ENCODE results near the gene LRFN4. TPM values are rescaled to one million over a fixed set of nuclear protein-coding genes. Genes with fewer than 3 reads are reported as not detected.

Gene LRFN4
- total RNA-seq, 1 donor from 2014 or later = 47.7 TPM

DNA sequence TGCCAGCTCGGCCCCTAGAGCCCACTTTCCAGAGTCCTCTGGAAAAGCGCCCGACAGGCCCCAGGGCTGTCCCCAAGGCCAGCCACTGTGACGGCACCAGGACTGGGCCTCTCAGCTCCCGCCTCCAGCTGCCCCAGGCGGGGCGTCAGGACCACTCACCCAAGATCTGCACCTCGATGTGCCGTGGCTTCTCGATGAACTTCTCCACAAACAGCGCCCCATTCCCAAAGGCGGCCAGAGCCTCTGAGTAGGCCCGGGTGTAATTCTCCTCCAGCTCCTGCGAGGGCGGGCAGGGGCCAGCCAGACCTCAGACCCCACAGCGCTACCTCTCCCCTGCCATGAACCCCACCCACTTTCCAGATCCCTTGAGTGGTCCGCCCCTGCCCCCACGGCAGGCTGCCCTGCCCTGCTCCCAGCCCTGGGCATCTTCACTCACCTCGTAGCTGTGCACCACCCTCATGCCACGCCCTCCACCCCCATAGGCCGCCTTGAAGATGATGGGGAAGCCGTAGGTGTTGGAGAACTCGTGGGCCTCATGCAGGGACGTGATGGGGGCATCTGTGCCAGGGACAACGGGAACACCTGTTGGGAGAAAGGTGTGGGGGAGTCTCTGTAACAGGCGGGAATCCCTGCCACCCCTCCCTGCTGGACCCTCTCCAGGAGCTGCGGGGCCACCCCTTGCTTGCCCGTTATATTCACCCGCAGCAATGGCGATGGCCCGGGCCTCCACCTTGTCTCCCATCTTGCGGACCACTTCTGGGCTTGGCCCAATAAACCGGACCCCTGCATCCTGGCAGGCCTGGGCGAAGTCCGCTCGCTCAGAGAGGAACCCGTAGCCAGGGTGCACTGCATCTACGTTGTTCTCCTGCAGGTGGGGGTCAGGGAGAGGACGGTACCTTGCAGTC, 14.0 kb downstream of the LRFN4 start:
- DNase-seq = no peak

DNA sequence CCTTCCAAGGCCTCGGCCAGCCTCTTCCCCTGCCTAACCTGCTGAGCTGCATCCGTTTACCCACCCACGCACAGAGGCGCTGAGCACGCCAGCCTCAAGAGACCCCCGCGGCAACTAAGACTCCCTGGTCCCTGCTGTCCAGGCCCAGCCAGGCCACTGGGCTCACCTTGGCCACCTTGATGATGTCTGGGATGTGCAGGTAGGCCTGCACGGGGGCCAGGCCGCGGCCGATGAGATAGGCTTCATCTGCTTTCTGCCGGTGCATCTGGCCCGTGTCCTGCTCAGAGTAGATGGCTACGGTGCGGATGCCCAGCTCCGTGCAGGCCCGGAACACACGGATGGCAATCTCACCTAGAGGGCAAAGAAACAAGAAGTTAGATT, 14.6 kb downstream of the LRFN4 start:
- DNase-seq = no peak

DNA sequence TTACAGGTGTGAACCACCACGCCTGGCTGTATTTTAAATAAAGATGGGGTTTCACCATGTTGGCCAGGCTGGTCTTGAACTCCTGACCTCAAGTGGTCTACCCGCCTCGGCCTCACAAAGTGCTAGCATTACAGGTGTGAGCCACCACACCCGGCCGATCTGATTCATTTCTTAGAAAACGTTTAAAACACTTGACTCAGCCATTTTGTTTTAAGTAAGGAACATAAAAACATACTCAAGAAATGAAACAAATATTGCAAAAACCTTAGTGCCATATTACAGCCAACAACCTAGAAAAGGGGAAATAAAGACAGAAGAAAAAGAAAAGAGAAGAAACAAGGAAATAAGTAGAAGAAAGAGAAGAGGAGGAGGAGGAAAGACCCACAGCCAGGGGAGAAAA, 17.4 kb downstream of the LRFN4 start:
- no peak for DNase-seq

DNA sequence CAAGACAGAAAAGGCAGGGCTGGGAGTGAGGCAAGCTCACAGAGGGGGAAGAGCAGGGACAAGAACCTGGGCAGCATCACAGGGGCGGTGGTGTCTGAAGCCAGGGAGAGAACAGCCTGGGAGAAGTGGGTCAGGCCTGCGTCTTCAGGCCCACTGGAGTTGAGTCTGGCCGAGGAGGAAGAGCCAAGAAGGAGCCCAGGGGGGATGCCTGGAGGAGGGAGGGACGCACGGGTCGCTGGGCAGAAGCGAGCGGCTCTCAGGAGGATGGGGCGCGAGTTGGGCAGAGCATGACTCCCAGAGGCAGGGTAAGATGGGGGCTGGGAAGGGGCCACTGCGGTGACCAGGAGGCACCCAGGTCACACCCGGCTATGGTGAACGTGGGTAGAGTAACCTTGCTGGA, 18.5 kb downstream of the LRFN4 start:
- DNase-seq = no peak

DNA sequence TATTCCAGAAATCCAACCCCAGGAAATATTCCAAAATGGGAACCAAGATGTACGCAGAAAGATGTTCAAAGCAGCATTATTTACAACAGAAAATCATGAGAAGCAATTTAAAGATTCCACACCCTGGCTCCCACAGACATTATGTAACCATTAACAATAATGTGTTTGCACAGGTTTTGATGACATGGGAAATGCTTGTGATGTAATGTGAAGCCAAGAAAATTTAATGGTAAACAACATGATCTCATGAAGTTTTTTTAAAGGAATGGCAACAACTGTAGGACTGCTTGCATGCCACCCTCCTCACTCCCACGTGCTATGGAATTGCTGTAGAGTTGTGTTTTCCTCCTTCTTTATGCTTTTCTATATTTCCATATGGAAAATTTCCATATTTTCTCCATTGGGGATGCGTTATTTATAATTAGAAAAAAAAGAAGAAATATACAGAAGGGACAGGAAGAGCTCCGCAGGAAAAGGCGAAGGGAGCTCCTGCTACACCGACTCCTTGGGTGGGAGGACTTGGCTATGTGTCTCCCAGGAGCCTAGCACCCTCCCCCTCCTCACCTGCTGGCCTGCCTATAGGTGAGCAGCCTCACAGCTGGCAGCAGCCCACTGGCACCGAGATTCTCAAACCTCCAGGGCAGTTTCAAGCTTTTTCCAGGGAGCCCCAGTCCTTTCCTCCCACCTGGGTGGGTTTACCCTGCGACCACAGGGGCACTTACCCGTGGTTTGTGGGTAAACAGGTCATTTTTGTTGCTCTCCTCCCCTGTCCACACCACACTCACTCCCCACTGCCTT, 20.9 kb downstream of the LRFN4 start:
- no peak for DNase-seq

DNA sequence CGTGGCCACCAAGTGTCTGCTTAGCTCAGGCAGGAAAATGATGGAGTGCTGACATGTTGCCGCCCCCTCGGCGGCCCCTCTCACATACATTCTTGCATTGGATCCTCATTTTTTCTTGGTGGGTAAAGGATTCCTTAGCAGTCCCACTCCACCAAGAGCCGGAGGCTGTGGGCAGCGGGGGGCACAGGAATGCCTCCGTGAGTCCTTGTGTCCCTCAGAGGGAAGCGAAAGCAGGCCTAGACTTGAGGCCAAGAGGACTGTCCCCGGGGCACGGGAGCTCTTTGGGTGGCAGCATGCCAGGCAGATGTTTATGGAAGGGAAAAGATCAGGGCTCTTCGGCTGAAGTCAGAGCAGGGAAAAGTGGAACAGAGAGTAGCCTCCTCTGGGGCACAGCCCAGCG, 21.6 kb downstream of the LRFN4 start:
- DNase-seq = no peak

DNA sequence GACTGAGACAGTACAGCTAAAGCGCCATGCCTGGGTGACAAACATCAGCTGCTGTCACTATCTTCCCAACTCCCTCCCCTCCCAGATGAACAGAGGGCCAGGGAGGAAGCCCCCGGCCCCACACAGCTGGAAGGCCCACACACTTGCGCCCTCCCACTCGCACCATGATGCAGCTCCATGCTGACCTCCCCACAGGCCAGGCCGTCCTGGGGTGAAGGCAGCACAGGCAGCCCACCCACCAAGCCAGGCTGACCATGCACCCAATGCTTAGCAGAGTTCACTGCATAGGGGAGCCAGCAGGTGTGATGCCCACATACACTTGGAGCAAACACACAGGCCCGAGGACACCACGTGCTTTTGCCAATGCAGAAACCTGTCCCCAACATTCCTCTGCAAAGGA, 22.1 kb downstream of the LRFN4 start:
- no peak for DNase-seq

DNA sequence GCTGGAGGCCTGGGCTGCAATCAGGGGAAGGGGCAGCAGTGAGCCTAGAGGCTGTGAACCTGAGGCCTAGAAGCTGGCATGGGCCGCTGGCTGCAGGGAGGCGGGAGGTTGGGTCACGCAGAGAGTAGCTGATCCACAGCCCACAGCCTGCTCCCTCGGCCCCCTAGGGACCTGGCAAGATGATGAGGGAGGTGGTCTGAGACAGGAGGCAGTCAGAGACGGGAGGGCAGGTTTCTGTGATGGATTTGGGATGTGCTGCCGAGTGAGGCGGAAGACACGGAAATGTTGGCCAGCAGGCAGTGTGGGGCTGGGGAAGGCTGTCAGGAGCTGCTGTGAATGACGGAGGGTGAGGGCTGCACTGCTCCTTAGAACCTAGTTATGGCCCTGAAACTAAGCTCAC, 22.7 kb downstream of the LRFN4 start:
- no peak for DNase-seq

DNA sequence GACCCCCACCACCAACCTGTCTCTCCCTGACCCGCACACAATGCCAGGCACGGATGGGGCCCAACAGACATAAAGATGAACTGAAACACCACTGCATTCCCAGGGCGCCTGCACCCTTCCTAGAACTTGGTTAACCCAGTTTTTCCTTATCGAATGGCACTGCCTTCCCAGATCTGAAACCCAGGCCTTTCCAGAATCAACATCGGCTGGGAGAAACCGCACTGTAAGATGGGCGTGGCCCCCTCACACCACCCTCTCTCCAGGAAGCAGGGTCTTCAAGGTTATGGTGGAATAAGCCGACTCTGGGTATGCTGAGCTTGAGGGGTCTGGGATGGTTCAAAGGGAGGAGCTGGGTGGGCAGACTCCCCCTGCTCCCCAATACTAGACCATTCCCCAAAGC, 23.1 kb downstream of the LRFN4 start:
- DNase-seq = no peak

DNA sequence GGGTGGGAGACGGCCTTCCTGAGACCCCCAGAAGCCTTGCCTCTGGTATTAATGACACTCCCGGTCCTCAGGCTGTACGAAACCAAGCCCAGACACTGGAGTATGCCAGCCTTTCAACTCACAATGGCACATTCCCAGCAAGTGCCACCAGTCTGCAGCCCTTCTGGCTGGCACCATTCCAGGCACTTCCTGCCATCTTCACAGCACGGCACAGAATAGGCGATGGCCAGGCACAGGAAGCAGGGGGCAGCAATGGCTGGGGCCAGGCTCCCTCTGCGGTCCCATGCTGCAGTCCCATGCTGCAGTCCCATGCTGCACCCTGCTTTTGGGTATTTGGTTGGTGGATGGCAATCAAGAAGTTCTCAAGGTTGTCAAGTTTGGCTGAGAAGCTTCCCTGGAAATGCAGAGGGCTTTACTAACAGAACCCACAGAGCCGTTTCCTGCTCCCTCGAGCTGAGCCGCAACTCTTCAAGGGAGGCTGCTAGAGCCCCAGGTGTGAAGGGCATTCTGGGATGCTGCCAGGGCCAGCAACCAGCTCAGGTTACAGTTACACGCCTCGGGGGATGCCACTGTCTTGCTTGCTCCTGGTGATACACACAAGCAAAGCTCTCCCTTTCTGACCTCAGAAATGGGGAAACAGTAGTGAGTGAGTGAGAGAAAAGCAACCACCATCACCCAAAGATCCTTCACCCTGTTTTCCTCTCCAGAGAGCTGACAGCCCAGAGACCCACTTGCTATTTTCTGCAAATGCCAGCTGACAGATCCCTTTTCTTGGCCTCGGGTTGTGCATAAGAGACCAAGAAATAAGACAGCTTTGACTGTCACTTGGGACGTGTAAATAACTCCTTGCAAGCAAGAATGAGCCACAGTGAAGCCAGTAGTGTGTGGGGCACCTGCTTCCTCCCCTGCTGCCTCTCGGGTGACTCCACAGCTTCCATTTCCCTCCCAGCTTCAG, 23.9 kb downstream of the LRFN4 start:
- DNase-seq = no peak

DNA sequence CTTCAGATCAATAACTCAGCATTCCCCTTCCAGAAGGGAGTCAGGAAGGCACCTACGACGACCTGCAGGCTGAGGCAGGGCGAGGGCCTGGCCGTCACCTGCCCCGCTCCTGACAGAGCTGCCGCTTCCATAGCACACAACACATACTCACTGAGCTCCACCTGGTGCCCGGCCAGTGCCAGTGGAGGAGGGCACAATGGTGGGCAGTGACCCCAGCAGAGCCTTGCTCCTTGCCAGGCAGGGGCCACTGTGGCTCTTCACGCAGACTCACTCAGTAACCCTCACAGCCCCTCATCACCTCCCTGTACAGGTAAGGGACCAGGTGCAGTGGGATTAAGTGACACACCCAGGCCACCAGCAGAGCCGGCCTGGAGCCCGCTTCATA, 24.6 kb downstream of the LRFN4 start:
- no peak for DNase-seq

DNA sequence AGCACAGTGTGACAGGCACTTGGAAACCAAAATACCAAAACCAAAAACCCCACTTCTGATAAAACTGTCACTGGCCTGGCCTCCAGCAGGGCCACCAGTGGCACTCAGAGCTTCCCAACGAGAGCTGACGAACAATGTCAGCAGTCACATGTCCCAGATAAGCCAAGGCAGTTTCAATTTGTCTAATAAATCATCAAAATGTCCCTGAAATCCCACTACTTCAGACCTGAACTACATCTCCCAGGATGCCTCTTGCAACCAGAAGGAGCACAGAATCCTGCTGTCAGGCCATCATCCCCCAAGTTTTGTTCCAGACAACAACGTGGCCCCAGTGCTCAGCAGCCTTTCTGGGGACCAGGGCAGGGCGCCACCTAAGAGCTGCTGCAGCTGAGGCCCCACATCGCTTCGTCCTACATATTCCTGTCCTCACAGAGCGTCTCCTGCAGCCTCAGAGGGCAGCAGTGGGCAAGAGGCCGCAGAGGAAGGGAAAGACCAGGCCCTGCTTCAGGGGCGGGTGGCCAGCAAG, 25.1 kb downstream of the LRFN4 start:
- DNase-seq = no peak

DNA sequence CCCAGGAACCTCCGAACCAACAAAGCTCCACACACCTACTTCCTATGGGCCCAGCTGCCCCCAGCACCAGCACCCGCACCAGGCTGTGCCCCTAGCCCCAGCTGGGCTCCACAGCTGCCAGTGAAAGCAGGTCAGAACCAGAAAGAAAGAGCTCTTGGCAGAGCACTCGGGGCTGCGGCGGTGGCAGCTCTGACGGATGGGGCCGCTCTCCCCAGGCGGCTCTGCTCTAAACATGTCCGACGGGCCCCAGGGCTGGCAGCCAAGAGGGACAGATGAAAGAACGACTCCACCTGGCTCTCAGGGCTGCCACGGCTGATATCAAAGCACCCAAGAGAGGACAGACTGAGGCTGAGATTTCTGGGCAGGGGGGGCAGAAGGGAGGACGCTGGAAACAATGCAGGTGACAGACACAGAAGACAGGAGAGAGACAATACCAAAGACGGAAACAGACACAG, 25.7 kb downstream of the LRFN4 start:
- DNase-seq = peak; percentile 47

DNA sequence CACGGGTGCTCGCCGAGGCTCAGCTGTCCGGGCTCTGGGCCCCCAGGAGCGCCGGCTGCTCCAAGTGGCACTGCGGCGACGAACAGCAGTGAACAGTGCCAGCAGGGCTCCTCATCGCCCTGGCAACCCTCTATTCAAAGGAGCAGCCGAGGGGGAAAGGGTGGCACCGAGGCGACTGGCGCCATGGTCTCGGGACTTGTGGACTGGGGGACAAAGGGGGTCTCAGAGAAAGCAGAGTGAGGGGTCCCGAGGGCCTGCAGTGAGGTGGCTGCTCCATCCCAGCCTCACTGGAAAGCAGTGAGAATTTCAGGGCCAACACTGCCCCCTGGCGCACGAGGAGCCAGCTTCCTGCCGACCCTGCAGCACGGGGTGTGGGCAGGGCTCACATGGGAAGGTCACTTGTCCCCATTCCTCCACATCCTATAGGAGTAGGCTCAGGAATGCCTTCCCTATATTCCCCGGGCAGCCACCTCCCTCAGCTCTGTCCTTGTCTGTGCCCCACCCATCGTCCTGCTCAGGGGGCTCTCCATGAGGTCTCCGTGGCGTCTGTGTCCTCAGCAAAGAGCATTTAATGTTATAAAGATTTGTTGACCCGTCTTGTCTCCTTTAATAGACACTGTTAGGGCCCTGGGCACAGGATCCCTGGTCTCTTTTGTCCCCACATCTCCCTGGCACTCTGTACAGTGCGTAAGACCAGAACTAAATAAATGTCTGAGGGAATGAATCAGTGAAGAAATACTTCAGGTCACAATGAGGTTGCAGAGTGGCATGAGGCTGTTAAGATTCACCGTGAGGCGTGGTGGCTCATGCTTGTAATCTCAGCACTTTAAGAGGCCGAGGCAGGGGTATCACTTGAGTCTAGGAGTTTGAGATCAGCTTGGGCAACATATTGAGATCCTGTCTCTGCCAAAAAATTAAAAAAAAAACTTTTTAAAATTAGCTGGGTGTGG, 26.4 kb downstream of the LRFN4 start:
- peak; percentile 79 for DNase-seq

DNA sequence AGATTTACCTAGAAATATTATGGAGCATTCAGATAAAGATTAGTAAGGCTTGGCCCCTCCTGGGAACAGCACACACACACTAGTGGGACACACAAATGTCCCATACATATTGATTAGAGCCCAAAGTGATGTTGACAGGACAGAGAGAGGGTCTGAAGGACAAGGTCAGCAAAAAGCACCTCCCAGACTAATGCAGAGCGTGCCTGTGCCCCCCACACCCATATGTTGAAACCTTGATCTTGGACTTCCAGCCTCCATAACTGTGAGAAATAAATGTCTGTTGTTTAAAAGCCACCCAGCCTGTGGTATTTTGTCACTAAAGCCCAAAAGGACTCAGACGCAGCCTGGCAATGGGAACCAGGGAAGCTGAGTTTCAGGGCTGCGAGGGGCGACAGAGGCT, 27.6 kb downstream of the LRFN4 start:
- DNase-seq = no peak

DNA sequence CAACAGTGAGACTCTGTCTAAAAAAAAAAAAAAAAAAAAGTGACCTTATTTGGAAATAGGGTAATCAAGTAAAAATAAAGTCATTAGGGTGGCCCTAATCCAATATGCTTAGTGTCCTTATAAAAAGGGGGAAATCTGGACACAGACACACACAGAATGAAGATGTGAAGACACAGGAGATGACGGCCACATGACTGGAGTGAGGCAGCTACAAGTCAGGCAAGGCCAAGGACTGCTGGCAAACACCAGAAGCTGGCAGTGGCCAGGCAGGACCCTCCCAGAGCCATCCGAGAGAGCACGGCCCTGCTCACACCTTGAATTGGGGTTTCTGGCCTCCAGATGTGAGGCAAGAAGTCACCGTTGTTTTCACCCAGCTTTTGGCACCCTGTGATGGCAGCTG, 28.6 kb downstream of the LRFN4 start:
- DNase-seq = no peak

DNA sequence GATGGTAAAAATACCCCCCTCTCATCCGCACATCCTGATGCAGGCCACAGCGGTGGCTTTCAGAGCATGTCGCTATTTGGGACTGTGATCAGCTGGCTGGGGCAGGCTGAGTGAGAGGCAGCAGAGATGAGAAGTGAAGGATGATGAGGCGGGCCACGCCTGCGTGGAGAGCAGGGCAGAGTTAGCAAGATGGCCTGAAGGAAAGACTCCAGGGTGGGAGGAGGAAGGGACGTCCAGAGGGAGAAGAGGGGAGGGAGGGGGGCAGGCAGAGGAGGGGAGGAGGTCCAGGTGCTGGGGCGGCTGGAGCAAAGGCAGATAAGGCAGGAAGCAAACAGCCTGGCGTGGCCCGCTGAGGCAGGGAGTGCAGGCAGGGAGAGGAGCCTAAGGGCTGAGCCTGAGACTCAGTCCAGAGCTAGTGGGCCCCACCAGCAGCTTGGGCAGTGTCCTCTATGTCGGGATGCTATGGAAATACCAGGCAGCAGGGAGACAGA, 29.1 kb downstream of the LRFN4 start:
- no peak for DNase-seq

DNA sequence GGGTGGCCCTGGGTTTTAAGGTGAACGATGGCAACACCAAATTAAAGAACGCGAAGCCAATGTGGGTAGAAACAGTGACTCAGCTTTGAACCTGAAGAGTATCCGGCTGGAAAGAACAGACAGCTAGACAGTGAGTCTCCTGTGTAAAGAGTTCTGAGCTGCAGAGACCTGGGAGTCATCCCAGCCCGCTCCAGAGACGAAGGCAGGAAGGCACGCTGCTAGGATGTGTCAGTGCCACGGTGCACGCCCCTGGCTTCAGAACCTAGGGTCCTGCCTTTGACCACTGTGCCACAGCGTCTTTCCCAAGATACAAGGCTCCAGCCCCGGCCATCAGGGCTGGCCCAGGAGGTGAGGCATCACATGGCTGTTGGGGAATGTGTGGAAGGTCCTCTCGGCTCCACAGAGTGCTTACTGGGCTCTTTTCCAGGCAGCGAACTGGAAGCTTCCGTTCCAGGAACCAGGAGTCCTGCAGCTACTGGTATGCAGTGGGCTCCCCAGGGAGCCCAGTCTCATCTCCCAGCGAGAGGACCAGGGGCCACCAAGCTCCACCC, 29.9 kb downstream of the LRFN4 start:
- DNase-seq = no peak

DNA sequence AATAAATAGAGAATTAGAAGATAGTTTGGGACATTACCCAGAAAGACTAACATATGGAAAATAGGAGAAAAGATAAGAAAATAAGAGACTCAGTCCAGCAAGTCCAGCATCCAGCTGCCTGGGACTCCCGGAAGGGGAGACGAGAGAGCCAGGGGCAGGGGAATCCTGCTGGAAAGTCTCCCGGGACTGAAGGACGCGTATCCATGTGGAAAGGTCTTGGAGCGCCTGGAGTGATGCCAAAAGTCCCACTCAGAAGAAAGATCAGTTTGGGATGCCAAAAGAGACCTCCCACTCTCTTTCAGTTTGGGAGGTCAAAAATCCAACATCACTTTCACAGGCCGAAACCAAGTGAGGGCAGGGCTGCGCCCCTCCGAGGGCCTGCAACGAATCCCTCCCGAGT, 30.7 kb downstream of the LRFN4 start:
- no peak for DNase-seq

DNA sequence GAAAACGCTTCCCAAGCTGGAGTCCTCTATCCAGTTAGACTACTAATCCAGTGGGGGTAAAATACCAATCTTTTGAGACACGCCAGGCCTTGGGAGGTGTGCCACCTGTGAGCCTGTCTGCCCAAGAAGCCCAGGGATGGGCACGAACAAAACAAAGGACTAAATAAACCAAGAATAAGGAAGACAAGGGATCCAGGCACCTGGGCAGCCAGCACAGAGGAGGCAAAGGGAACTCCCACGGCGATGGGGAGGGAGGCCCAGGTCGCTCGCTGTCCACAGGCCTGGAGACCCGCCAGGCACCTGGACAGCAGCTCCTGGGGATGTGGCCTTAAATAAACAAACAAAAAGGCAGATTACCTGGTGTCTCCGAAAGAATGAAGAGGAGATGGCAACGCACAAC, 31.4 kb downstream of the LRFN4 start:
- no peak for DNase-seq

DNA sequence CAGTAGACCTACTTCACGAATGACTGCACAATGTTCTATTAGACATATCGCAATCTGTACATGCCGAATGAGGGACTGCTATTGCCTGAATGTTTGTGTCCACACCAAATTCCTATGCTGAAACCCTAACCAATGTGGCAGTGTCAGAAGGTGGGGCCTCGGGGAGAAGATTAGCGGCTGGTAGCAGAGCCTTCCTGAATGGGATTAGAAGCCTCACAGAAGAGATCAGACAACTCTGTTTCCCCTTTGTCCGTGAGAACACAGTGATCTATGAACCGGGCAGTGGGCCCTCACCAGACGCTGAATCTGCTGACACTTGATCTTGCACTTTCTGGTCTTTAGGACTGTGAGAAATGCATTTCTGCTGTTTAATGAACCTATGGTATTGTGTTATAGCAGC, 33.1 kb downstream of the LRFN4 start:
- DNase-seq = no peak

All from occipital lobe (tissue), 2 donors.